ENCODE measurements around the gene SIK3.
"Not testable (repeated sequence)": the region's sequence is repeated elsewhere in the genome, so short reads cannot be mapped to it uniquely, and the experiment has no call there.

SIK3 gene

GRCh38 chr11:117074119-117074518 lies 24.1 kb downstream of the SIK3 start:
- no peak for DNase-seq

- DNase-seq, result no peak
Measured at GRCh38 chr11:117073539-117073938, 24.7 kb downstream of the SIK3 start.

GRCh38 chr11:117072517-117073461 lies 25.4 kb downstream of the SIK3 start:
- DNase-seq, result no peak

- DNase-seq, result no peak
Measured at GRCh38 chr11:117071344-117071787, 26.9 kb downstream of the SIK3 start.

GRCh38 chr11:117070016-117070415 lies 28.2 kb downstream of the SIK3 start:
- DNase-seq, result no peak

- DNase-seq, result no peak
Measured at GRCh38 chr11:117068303-117068860, 29.8 kb downstream of the SIK3 start.

- DNase-seq, result no peak
Measured at GRCh38 chr11:117066959-117067358, 31.3 kb downstream of the SIK3 start.

GRCh38 chr11:117064275-117064674 lies 34.0 kb downstream of the SIK3 start:
- no peak for DNase-seq

- DNase-seq, result no peak
Measured at GRCh38 chr11:117062498-117062897, 35.7 kb downstream of the SIK3 start.

- no peak for DNase-seq
Measured at GRCh38 chr11:117061256-117061655, 37.0 kb downstream of the SIK3 start.

- DNase-seq, result no peak
Measured at GRCh38 chr11:117059611-117060148, 38.5 kb downstream of the SIK3 start.

GRCh38 chr11:117058761-117059261 lies 39.4 kb downstream of the SIK3 start:
- no peak for DNase-seq

GRCh38 chr11:117057727-117058126 lies 40.5 kb downstream of the SIK3 start:
- DNase-seq, result no peak

GRCh38 chr11:117057317-117057716 lies 40.9 kb downstream of the SIK3 start:
- DNase-seq, result no peak

- DNase-seq, result no peak
Measured at GRCh38 chr11:117055469-117055868, 42.8 kb downstream of the SIK3 start.

GRCh38 chr11:117054382-117054781 lies 43.8 kb downstream of the SIK3 start:
- no peak for DNase-seq

- DNase-seq, result no peak
Measured at GRCh38 chr11:117052196-117053149, 45.8 kb downstream of the SIK3 start.

- not testable (repeated sequence) for DNase-seq
Measured at GRCh38 chr11:117050121-117050520, 48.1 kb downstream of the SIK3 start.

GRCh38 chr11:117046627-117047026 lies 51.6 kb downstream of the SIK3 start:
- DNase-seq, result not testable (repeated sequence)

GRCh38 chr11:117045956-117046355 lies 52.3 kb downstream of the SIK3 start:
- no peak for DNase-seq

GRCh38 chr11:117045196-117045595 lies 53.0 kb downstream of the SIK3 start:
- DNase-seq, result no peak

- no peak for DNase-seq
Measured at GRCh38 chr11:117044287-117045035, 53.8 kb downstream of the SIK3 start.

Data from NCI-H1436 (cell line).